ENCODE measurements around the gene NOXO1. TPM values are rescaled to one million over a fixed set of nuclear protein-coding genes. Genes with fewer than 3 reads are reported as not detected.
"Not testable (repeated sequence)": the region's sequence is repeated elsewhere in the genome, so short reads cannot be mapped to it uniquely, and the experiment has no call there.

The NOXO1 gene
- total RNA-seq, 2 experiments from 2014 or later = 0.26 TPM; not detected in 1

- no peak overlapping the region for H3K27ac Mint-ChIP-seq
- CTCF ChIA-PET = interaction anchor here (0.6 to 2.8 kb wide), 7 partner anchors 10 to 230 kb away, joined by 3 to 17 read pairs (median 3); partner anchors contain the start of genes NUBP2, SPSB3 and TBL3
- no peaks in the 10 kb centered on the region for H3K9me3 Mint-ChIP-seq (ENCODE audit: low read depth)
- no peak for DNase-seq
- H3K36me3 Mint-ChIP-seq = peaks cover 8% of the 10 kb centered on the region
- peak overlapping the region; percentile 82 for H3K4me3 Mint-ChIP-seq
- H3K4me1 Mint-ChIP-seq = peaks cover 26% of the 10 kb centered on the region
- H3K27me3 Mint-ChIP-seq = no peaks in the 10 kb centered on the region
- ATAC-seq = no peak
Observed at GRCh38 chr16:1941162-1942046, 39.9 kb downstream of the NOXO1 start.

DNA sequence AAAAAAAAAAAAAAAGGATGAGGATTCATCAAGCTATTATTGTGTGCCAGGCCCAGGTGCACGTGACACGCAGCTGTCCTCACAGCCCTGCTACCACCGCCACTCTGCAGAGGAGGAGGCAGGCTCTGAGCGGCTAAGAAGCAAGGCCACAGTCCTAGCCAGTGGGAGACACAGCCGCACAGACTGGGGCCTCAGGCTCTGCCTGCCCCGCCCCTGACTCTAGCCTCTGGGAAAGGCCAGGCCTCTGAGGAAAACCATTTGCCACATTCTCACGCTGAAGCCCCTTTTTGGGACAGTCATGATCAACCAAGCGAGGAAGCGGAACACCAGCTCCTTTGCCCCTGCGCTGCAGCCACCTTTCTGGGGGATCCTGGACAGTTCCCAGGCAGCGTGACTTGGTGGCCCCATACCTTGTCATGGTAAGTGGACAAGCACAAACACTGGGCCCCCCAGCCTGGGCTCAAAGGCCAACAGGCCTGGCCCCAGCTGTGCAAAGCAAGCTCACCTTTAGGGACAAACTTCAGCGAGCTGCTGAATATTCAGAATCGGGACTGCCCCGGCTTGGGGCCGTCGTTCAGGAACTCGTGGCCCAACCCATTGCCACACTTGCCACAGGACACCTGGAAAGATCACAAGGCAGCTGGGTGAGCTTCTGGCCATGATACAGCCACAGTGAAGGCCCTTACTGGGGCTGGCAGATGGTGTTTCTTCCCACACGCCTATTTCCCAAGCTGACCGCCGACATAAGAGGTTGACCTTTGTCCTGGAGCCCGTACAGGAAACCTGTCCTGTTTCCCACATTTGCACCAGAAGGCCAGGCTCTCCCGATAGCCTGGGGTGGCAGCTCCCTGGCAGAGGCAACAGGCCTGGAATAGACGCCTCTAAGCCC, 40.8 kb downstream of the NOXO1 start:
- Mint-ChIP-seq H3K36me3 (peaks cover 8% of the 10 kb centered on the region), H3K4me3 (no peak overlapping the region), H3K9me3 (ENCODE audit: low read depth) (no peaks in the 10 kb centered on the region), H3K27me3 (no peaks in the 10 kb centered on the region), H3K4me1 (peaks cover 26% of the 10 kb centered on the region), H3K27ac (no peak overlapping the region)
- no peak for ATAC-seq
- CTCF ChIA-PET = interaction anchor here (0.6 to 2.8 kb wide), 7 partner anchors 11 to 229 kb away, joined by 3 to 17 read pairs (median 5); partner anchors contain the start of genes NUBP2, SPSB3 and TBL3
- DNase-seq = no peak

DNA sequence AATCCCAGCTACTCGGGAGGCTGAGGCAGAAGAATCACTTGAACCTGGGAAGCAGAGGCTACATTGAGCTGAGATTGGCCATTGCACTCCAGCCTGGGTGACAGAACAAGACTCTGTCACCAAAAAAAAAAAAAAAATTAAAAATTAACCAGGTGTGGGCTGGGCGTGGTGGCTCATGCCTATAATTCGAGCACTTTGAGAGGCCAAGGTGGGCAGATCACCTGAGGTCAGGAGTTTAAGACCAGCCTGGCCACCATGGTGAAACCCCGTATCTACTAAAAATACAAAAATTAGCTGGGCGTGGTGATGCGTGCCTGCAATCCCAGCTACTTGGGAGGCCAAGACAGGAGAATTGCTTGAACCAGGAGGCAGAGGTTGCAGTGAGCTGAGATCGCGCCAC, 41.4 kb downstream of the NOXO1 start:
- not testable (repeated sequence) for DNase-seq; H3K9me3 Mint-ChIP-seq (ENCODE audit: low read depth); H3K36me3 Mint-ChIP-seq; H3K27ac Mint-ChIP-seq; ATAC-seq; H3K27me3 Mint-ChIP-seq; H3K4me3 Mint-ChIP-seq
- peaks cover 26% of the 10 kb centered on the region for H3K4me1 Mint-ChIP-seq
- CTCF ChIA-PET = interaction anchor here (1.2 to 2.8 kb wide), 2 partner anchors 11 to 201 kb away, joined by 5 to 17 read pairs; no protein-coding TSS in a partner anchor

GRCh38 chr16:1938910-1939309, 42.4 kb downstream of the NOXO1 start:
- no peak overlapping the region for H3K27ac Mint-ChIP-seq
- DNase-seq (no peak), ATAC-seq (no peak)
- peaks cover 17% of the 10 kb centered on the region for H3K4me1 Mint-ChIP-seq
- no peaks in the 10 kb centered on the region for H3K9me3 Mint-ChIP-seq (ENCODE audit: low read depth)
- H3K4me3 Mint-ChIP-seq = no peak overlapping the region
- H3K27me3 Mint-ChIP-seq = no peaks in the 10 kb centered on the region
- peaks cover 8% of the 10 kb centered on the region for H3K36me3 Mint-ChIP-seq
- CTCF ChIA-PET = interaction anchor here (0.6 kb wide), 2 partner anchors 65 to 184 kb away, joined by 3 read pairs; no protein-coding TSS in a partner anchor

DNA sequence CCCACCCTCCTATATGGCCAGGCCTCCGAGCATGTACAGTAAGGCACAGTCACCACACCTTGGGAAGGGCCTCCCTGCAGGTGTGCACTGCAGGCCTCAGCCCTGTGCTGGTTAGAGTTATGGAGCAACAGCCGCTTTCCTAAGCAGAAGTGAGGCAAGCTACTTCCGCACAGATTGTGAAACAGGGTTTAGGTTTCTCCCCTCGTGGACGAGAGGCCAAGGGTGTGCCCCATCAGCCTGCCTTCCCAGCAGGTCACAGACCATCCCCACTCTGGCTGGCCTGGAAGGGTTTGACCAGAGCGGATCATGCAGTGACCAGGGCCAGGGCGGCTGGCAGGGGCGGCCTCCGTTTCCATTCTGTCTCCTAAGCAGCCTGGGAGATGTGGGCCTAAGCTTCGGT, 43.0 kb downstream of the NOXO1 start:
- H3K4me3 Mint-ChIP-seq = no peak overlapping the region
- H3K27me3 Mint-ChIP-seq = no peaks in the 10 kb centered on the region
- peaks cover 13% of the 10 kb centered on the region for H3K4me1 Mint-ChIP-seq
- H3K36me3 Mint-ChIP-seq = peaks cover 8% of the 10 kb centered on the region
- DNase-seq (no peak), ATAC-seq (no peak)
- no peak overlapping the region for H3K27ac Mint-ChIP-seq
- no peaks in the 10 kb centered on the region for H3K9me3 Mint-ChIP-seq (ENCODE audit: low read depth)
- CTCF ChIA-PET = interaction anchor here (0.6 kb wide), 2 partner anchors 64 to 183 kb away, joined by 3 read pairs; no protein-coding TSS in a partner anchor

DNA sequence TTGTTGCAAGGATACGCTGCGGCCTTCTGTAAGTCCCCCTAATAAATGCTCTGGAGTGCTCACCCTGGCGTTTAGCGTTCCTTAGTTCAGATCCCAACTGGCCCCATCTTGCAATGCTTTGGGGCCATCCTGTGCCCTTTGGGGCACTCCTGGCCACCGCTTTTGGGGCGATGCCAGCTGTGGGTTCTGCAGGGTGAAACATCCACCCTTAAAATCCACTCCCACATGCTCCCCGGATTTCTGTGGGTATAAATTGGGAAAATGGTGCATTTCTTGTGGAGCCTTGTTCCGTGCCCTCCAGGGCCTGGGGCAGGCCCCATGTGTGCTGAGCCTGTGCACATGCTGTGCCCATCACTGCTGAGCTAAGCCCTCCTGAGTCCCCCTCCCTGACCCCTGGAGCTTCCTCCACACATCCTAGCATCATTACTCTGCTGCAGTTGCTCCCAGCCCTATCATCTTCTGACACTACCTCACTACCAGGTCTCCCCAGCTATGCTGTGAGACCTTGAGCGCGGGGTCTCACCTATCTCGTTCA, 44.3 kb downstream of the NOXO1 start:
- H3K4me3 Mint-ChIP-seq = no peak overlapping the region
- no peak for DNase-seq
- no peak overlapping the region for H3K27ac Mint-ChIP-seq
- no peaks in the 10 kb centered on the region for H3K27me3 Mint-ChIP-seq
- no peak for ATAC-seq
- CTCF ChIA-PET = interaction anchor here (0.9 to 2.1 kb wide), 2 partner anchors 13 to 66 kb away, joined by 4 to 5 read pairs; no protein-coding TSS in a partner anchor
- no peaks in the 10 kb centered on the region for H3K9me3 Mint-ChIP-seq (ENCODE audit: low read depth)
- peaks cover 5% of the 10 kb centered on the region for H3K4me1 Mint-ChIP-seq
- H3K36me3 Mint-ChIP-seq = peaks cover 8% of the 10 kb centered on the region

DNA sequence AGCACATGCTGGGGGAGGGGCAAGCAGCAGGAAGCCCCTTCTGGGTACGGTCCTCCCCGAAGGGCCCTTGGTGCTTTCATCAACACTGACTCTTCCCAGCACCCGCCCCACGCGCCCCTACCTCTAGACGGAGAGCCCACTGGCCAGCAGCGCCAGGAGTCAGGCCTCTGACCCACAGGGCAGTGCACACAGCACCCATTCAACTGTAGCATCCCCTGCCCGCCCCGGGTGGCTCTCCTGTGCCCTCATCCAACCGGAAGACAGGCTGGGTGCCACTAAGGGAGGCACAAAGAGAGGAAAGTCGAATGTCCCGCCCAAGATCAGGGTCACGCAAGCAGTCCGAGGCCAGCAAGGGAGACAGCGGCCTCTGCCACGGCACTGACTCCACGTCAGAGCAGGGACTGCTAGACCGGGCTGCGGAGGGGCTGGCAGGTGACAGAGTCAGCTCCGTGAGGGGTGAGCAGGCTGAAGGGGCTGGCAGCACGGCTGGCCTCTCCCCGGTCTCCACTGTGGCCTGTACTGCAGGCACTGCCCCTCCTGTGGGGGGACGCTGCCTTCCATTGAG, 48.1 kb downstream of the NOXO1 start:
- peaks cover 8% of the 10 kb centered on the region for H3K27me3 Mint-ChIP-seq
- H3K27ac Mint-ChIP-seq = no peak overlapping the region
- H3K36me3 Mint-ChIP-seq = peaks cover 3% of the 10 kb centered on the region
- CTCF ChIA-PET = interaction anchor here (1.2 kb wide), 1 partner anchor 10 kb away, joined by 4 read pairs; no protein-coding TSS in a partner anchor
- DNase-seq (no peak), ATAC-seq (no peak)
- H3K4me1 Mint-ChIP-seq = peaks cover 2% of the 10 kb centered on the region
- H3K4me3 Mint-ChIP-seq = no peak overlapping the region
- H3K9me3 Mint-ChIP-seq (ENCODE audit: low read depth) = no peaks in the 10 kb centered on the region

- peaks cover 2% of the 10 kb centered on the region for H3K4me1 Mint-ChIP-seq
- no peak for ATAC-seq
- H3K27ac Mint-ChIP-seq = no peak overlapping the region
- CTCF ChIA-PET = interaction anchor here (1.2 kb wide), 1 partner anchor 9 kb away, joined by 4 read pairs; no protein-coding TSS in a partner anchor
- H3K36me3 Mint-ChIP-seq = no peaks in the 10 kb centered on the region
- no peaks in the 10 kb centered on the region for H3K9me3 Mint-ChIP-seq (ENCODE audit: low read depth)
- H3K4me3 Mint-ChIP-seq = no peak overlapping the region
- DNase-seq = no peak
- H3K27me3 Mint-ChIP-seq = peaks cover 8% of the 10 kb centered on the region
Observed at GRCh38 chr16:1932050-1933028, 48.9 kb downstream of the NOXO1 start.

GRCh38 chr16:1930338-1930720, 50.9 kb downstream of the NOXO1 start:
- CTCF ChIA-PET = interaction anchor here (0.7 to 2.9 kb wide), 7 partner anchors 10 to 96 kb away, joined by 3 to 24 read pairs (median 9); partner anchors contain the start of gene MSRB1
- peaks cover 8% of the 10 kb centered on the region for H3K27me3 Mint-ChIP-seq

GRCh38 chr16:1929578-1930337, 51.5 kb downstream of the NOXO1 start:
- Mint-ChIP-seq H3K4me1 (peaks cover 2% of the 10 kb centered on the region), H3K27me3 (peaks cover 8% of the 10 kb centered on the region), H3K9me3 (ENCODE audit: low read depth) (no peaks in the 10 kb centered on the region), H3K4me3 (no peak overlapping the region), H3K36me3 (no peaks in the 10 kb centered on the region), H3K27ac (no peak overlapping the region)
- DNase-seq (peak; percentile 93), ATAC-seq (peak; percentile 95)
- CTCF ChIA-PET = interaction anchor here (0.5 to 2.9 kb wide), 23 partner anchors 9 to 587 kb away, joined by 3 to 24 read pairs (median 5); partner anchors contain the start of genes FAHD1, MSRB1, NTHL1 and NUBP2

More at GRCh38 chr16:1930338-1930720, 50.9 kb downstream of the NOXO1 start:
- Mint-ChIP-seq H3K4me1 (peaks cover 2% of the 10 kb centered on the region), H3K9me3 (ENCODE audit: low read depth) (no peaks in the 10 kb centered on the region), H3K4me3 (no peak overlapping the region), H3K27ac (no peak overlapping the region), H3K36me3 (no peaks in the 10 kb centered on the region)
- DNase-seq = no peak
- no peak for ATAC-seq

- Mint-ChIP-seq H3K9me3 (ENCODE audit: low read depth) (no peaks in the 10 kb centered on the region), H3K4me1 (peaks cover 2% of the 10 kb centered on the region), H3K27ac (peak overlapping the region; percentile 61), H3K4me3 (peak overlapping the region; percentile 48), H3K36me3 (no peaks in the 10 kb centered on the region), H3K27me3 (peaks cover 10% of the 10 kb centered on the region)
- CTCF ChIA-PET = interaction anchor here (0.5 to 2.9 kb wide), 24 partner anchors 8 to 586 kb away, joined by 3 to 24 read pairs (median 5); partner anchors contain the start of genes FAHD1, MSRB1, NTHL1 and NUBP2
- DNase-seq = no peak
- ATAC-seq = peak; percentile 14
Observed at GRCh38 chr16:1929105-1929504, 52.2 kb downstream of the NOXO1 start.

All from activated CD8-positive, alpha-beta memory T cell treated with anti-CD3 and anti-CD28 coated beads, Interleukin-2, amount 10 ng/mL, durations not matched to agents 7 days and 5 days (primary cell).